ENCODE results near the gene ING4.

Gene ING4

GRCh38 chr12:6699259-6699988, 36.5 kb upstream of the ING4 start:
- Histone ChIP-seq H3K27me3 (ENCODE audit: insufficient read depth, poor library complexity, severe bottlenecking) (peaks cover 44% of the 10 kb centered on the region), H3K27ac (replicated peaks) (no peak overlapping the region), H3K4me3 (replicated peaks; ENCODE audit: insufficient read depth, low read length) (no peak overlapping the region)
- TF ChIP-seq POLR2AphosphoS5 (IDR thresholded peaks at IDR 0.05; ENCODE audit: low read depth) (no peak), GABPA (IDR thresholded peaks at IDR 0.05; ENCODE audit: low read depth) (no peak), REST (IDR thresholded peaks at IDR 0.05; ENCODE audit: insufficient replicate concordance, low read depth) (no peak), CTCF (IDR thresholded peaks at IDR 0.05; ENCODE audit: insufficient read depth, low read length) (no peak), SPI1 (IDR thresholded peaks at IDR 0.05; ENCODE audit: borderline replicate concordance, low read depth) (no peak)
- DNase-seq (ENCODE audit: low read depth in 1 of 2, low spot score in 1 of 2), result no peak

- Histone ChIP-seq H3K27ac (replicated peaks) (no peak overlapping the region), H3K27me3 (ENCODE audit: insufficient read depth, poor library complexity, severe bottlenecking) (peaks cover 37% of the 10 kb centered on the region), H3K4me3 (replicated peaks; ENCODE audit: insufficient read depth, low read length) (no peak overlapping the region)
- DNase-seq (ENCODE audit: low read depth in 1 of 2, low spot score in 1 of 2), result no peak
- TF ChIP-seq CTCF (IDR thresholded peaks at IDR 0.05; ENCODE audit: insufficient read depth, low read length) (no peak), REST (IDR thresholded peaks at IDR 0.05; ENCODE audit: insufficient replicate concordance, low read depth) (no peak)
Measured at GRCh38 chr12:6698352-6699046, 35.6 kb upstream of the ING4 start.

GRCh38 chr12:6697584-6698351, 34.8 kb upstream of the ING4 start:
- peak in 1 of 2 experiments; percentile 32 for DNase-seq (ENCODE audit: low read depth in 1 of 2, low spot score in 1 of 2)
- no peak for TF ChIP-seq REST (IDR thresholded peaks at IDR 0.05; ENCODE audit: insufficient replicate concordance, low read depth)
- TF ChIP-seq CTCF (IDR thresholded peaks at IDR 0.05; ENCODE audit: insufficient read depth, low read length), result peak; percentile 27
- Histone ChIP-seq H3K4me3 (replicated peaks; ENCODE audit: insufficient read depth, low read length) (no peak overlapping the region), H3K27ac (replicated peaks) (no peak overlapping the region), H3K27me3 (ENCODE audit: insufficient read depth, poor library complexity, severe bottlenecking) (peaks cover 30% of the 10 kb centered on the region)

Measured in HL-60 (cell line).